HUDEP-2 (cell line): ENCODE results near the gene SYNE3.

ENCODE experiments used
- DNase-seq, 76 experiments: peaks; one replicate each; lab custom pipeline; 2025; ENCODE audit not compliant: unreplicated experiment in 76 of 76; lab: John Stamatoyannopoulos, UW

SYNE3 gene

GRCh38 chr14:95541346-95541745, 24.9 kb upstream of the SYNE3 start:
- DNase-seq, result peak in 1 of 76 experiments; percentile 21

GRCh38 chr14:95540236-95540855, 23.9 kb upstream of the SYNE3 start:
- DNase-seq, result no peak

- no peak for DNase-seq
These were observed 22.5 kb upstream of the SYNE3 start for GRCh38 chr14:95538801-95539509.

- peak in 2 of 76 experiments; percentile 33 to 40 for DNase-seq
These were observed 21.0 kb upstream of the SYNE3 start for GRCh38 chr14:95537298-95538089.

GRCh38 chr14:95536671-95537070, 20.2 kb upstream of the SYNE3 start:
- DNase-seq, result peak in 13 of 76 experiments; percentile 15 to 46 (median 27)

- DNase-seq, result peak in 2 of 76 experiments; percentile 20 to 28
These were observed 19.7 kb upstream of the SYNE3 start for GRCh38 chr14:95536036-95536593.

GRCh38 chr14:95535226-95536021, 19.0 kb upstream of the SYNE3 start:
- DNase-seq, result peak in 4 of 76 experiments; percentile 15 to 38 (median 22)

GRCh38 chr14:95534299-95535225, 18.1 kb upstream of the SYNE3 start, which contains the start of gene GLRX5:
TSS of gene GLRX5 (plus strand) at chr14:95535050. CDS start at chr14:95535090, 40 bp downstream.
- DNase-seq, result peak in 75 of 76 experiments; percentile 40 to 100 (median 99)

GRCh38 chr14:95533822-95534221, 17.4 kb upstream of the SYNE3 start:
- peak in 3 of 76 experiments; percentile 9 to 43 (median 21) for DNase-seq

- peak in 52 of 76 experiments; percentile 11 to 71 (median 39) for DNase-seq
These were observed 17.0 kb upstream of the SYNE3 start for GRCh38 chr14:95533391-95533821.

GRCh38 chr14:95531969-95532368, 15.5 kb upstream of the SYNE3 start:
- peak in 1 of 76 experiments; percentile 27 for DNase-seq

GRCh38 chr14:95531473-95531872, 15.0 kb upstream of the SYNE3 start:
- DNase-seq, result peak in 1 of 76 experiments; percentile 8

GRCh38 chr14:95530473-95531276, 14.2 kb upstream of the SYNE3 start:
- DNase-seq, result peak in 6 of 76 experiments; percentile 12 to 27 (median 22)

- no peak for DNase-seq
These were observed 12.8 kb upstream of the SYNE3 start for GRCh38 chr14:95529216-95529615.

- peak in 34 of 76 experiments; percentile 13 to 66 (median 34) for DNase-seq
These were observed 11.0 kb upstream of the SYNE3 start for GRCh38 chr14:95527387-95528002.

- no peak for DNase-seq
These were observed 10.3 kb upstream of the SYNE3 start for GRCh38 chr14:95526483-95527386.

GRCh38 chr14:95525999-95526398, 9.5 kb upstream of the SYNE3 start:
- no peak for DNase-seq
